Activated T-cell treated with anti-CD3 and anti-CD28 coated beads for 48 hours (primary cell): ENCODE results near the gene MTHFD1L.
"Not testable (repeated sequence)": the region's sequence is repeated elsewhere in the genome, so short reads cannot be mapped to it uniquely, and the experiment has no call there.

Experiments
- DNase-seq: peaks from one replicate; pipeline ENCODE4 v3.0.0-alpha.2; 2020; ENCODE audit warnings: low read depth

MTHFD1L gene

DNA sequence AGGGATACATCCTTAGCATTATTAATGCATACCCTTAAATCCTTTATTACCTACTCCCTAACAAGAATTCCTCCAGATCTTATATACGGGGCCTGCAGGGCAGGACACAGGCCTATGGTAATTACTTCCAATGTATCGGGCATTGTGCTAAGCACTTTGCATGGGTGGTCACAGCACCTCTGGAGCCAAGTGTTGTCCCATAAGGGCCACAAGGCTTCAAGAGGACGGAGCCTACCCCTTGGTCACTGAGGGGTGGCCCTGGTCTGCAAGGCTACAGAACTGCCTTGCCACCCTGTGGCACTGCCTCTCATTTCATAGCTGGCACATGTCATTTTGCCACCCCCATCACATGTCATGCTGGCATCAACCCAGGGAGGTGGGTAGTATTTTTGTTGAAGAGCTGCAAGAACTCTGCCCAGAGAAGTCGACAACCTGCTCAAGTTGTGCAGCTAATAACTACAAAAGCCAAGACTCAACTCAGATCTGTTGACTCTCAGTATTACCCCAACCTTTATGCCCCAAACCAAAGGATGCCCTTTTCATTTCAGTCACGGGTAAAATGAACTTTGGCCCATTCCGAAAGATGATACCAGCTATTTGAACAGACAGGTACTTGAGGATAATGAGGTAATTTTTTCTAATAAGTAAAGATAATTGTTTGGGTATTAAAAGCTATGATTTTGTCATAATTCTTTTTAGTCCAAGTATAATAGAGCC, 230.2 kb downstream of the MTHFD1L start:
- DNase-seq: no peak

GRCh38 chr6:151096255-151096612, 230.7 kb downstream of the MTHFD1L start:
- no peak for DNase-seq

- no peak for DNase-seq
These were observed 231.4 kb downstream of the MTHFD1L start for GRCh38 chr6:151096691-151097606.

DNA sequence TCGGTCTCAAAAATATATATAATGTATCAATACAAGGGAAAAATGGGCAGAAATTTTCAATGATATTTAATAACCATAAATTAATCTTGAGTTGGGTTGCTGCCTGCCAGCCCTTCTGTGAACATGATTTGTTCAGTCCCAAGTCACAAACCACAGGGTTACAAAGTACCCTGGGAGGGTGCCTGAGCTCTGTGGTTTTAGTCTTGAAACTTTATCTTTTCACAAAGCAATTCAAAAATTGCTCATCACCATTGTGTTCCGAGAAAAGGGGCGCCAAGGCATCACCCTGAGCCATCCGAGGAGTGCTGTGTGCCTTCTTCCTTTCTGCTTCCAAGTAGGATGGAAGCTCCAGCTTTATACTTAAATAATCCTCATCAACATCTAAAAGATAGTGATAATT, 232.7 kb downstream of the MTHFD1L start:
- DNase-seq: peak; percentile 3

- DNase-seq: no peak
These were observed 234.8 kb downstream of the MTHFD1L start for GRCh38 chr6:151100326-151100725.

GRCh38 chr6:151101161-151101815, 235.8 kb downstream of the MTHFD1L start:
- no peak for DNase-seq

DNA sequence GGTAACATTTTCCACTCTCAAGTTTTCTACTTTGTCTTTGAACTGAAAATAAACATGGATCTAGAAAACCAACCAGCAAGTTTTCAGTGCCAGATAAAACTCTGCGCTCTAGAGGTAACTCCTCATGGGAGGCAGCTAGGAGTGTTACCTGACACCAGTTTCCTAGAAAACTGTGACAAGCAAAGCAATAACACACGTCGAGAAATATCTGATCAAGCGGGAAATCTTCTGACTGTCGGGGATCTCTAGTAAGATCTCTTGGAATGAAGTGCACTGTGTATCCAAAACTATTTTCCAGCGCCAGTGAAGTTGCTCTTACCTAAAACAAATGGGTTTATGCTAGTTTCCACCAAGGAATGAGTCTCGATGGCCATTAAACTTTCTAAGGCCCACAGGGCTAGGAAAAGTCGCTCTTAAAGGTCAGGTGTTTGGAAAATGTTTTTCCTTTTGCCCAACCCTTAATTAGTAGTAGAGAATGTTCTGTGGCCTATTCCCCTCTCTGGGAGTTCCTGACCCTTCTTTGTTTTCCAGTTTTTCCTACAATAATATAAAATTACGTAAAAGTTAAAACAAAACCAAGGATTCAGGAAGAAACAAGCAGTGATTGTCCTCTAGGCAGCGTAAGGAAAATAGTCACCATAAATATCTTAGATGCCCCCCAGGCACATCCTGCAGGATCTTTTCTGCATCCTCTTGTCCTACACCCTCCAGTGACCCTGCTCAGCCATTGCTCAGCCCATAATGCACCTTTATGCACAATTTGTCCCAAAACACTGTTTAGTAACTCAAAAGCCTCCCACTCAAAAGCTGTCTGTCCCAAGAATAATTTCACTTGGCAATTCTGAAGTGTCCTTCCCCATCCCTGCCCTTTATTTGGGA, 236.6 kb downstream of the MTHFD1L start:
- DNase-seq: no peak

DNA sequence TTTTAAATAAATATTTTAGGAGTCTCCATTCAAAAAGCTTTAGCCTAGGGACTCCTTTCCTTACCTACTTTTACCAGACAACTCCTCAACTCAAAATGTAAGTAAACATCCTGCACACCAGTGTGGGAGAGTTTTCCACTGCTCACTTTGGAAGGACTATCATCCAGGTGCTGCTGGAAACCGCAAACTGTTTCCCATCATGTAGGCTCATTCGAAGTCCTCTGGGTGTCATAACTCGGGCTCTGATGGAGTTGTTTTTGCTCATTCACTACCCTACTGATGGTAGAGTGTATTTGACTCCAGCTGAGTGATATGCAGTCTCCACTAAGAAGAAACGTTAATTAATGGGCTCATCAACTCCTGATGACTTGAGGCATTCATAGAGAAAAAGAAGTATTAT, 237.8 kb downstream of the MTHFD1L start:
- DNase-seq: no peak

DNA sequence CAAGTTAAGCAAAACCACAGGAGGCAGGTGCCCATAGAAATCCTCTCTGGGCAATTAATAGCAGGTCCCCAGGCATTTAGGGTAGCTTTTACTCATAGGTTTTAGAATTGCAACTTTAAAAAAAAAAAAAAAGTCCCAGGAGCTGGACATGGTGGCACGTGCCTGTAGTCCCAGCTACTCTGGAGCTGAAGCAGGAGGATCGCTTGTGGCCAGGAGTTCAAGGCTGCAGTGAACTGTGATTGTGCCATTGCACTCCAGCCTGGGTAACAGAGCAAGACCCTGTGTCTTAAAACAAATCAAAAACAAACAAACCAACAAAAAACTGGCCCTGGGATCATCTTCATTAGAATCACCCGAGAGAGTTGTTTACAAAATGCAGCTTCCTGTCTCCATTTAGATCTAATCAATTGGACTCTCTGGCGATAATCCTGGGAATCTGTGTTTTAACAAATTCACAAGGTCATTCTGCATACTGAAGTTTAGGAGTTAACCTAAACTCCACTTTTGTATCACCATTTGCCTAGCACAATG, 242.5 kb downstream of the MTHFD1L start:
- no peak for DNase-seq

DNA sequence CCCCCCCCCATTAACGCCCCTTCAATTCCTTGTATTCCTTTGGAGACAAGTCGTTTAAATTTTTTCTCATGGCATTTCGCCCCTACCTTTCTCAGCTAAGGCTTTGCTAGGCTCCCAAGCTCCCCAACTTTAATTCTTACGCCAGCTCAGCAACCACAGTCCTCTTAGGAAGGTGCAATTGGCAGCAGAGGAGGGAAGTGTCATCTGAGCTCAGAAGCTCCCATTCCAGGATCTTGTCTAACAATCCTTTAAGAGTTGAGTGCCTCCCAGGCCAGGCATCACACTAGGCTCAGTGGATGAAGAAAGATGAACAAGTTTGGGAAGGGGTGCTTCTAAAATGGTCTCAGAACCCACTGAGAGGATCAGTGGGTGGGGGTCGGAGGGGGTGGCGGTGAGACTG, 243.0 kb downstream of the MTHFD1L start:
- DNase-seq: no peak

DNA sequence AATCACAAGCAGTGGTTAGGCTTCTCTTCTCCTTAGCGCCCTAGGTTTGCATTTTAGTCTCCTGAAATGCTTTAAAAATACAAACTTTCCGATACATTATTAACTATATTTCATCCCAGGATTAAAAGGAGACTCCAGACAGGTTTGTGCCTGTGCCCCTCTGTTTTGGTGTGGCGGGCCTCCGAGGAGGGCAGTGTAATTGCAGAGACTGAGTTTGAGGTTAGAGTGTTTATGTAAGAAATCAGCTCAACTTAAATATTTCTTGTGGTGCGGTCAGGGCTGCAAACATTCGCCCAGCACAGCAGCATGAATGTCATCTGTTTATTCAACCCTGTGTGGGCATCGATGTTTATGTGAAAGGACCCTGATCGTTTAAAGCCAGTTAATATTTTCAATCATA, 243.9 kb downstream of the MTHFD1L start:
- no peak for DNase-seq

- no peak for DNase-seq
These were observed 244.5 kb downstream of the MTHFD1L start for GRCh38 chr6:151109869-151110575.

DNA sequence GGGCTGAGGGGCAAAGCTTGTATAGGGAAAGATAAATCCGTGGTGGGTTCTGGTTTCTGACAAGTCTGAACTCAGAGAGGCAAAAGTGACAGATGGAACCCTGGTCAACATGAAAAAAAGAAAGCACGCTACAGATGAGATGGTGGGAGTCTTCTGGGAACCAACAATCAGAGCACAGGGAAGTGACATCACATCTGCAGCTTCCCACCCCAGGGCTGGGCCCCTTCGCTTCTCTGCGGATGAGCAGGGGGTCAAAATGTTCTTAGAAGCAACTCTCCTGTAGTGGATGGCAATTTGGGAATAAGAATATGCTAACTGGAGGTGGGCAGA, 245.0 kb downstream of the MTHFD1L start:
- DNase-seq: no peak

DNA sequence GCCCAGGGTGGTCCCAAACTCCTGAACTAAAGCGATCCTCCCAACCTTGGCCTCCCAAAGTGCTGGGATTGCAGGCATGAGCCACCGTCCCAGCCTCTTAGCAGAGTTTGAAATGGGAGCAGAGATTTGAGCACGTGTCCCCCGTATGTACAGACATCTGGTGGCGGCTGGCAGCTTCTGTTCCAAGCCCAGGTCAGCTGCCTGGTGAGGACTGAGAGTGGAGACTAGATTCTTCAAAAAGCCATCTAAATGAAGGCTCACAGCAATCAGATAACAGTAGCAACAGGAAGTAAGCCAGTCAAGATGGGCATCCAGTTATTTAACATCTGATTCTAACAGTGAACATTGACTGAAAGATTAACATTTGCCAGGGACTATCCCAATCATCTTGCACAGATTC, 246.2 kb downstream of the MTHFD1L start:
- no peak for DNase-seq

- no peak for DNase-seq
These were observed 246.6 kb downstream of the MTHFD1L start for GRCh38 chr6:151112130-151112529.

DNA sequence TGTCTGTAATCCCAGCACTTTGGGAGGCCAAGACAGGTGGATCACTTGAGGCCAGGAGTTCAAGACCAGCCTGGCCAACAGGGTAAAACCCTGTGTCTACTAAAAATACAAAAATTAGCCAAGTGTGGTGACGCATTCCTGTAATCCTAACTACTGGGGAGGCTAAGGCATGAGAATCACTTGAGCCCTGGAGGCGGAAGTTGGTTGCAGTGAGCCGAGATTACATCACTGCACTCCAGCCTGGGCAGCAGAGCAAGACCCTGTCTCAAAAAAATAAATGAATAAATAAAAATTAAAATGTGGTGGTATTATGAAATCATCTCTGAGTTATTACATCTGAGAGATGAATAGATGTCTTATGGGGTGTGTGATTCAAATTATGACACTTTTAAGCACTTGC, 247.4 kb downstream of the MTHFD1L start:
- not testable (repeated sequence) for DNase-seq

DNA sequence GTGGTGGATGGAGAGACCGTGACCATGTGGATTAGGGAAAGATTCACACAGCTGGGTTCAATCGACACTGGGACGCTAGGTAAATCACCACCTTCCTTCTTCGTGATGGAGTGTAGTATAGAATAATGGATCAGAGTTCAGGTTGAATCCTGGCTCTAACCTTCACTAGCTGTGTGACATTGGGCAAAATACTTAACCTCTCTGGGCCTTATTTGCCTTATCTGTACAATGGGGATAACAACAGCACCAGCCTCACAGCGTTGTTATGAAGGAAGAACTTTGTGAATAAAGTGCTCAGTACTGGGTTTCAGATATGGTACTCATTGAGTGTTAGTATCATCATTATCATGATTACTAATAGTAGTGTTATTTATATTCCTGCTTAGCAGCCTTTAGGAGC, 248.1 kb downstream of the MTHFD1L start:
- DNase-seq: no peak

DNA sequence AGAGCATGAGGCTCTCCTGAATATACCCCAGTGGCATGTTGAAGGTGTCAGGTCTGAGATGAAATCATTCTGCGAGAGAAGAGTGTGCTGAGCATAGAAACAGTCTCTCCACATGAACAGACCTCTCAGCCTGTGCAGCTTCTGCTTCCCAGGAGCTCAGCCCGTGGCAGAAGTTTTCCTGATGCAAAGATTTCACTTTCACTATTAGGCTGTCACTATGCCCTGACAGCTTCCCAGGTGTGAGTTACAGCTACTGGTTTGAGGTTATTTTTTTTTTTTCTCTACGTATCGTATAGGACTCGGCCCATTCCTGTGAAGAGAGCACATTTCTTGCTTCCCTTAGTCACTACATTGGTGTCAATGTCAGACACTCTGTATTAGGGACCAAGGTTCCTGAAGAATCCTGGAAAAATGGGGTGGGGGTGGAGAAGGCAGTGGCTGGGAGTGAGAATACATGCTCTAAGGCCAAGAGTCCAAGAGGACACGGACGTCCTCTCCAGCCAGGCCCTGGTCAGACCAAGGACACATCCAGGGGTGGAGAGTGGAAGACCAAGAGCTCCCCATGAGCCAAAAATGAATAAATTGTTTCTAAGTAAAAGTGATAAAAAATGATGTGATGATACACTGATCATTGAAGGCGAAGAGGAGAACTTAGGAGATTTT, 253.1 kb downstream of the MTHFD1L start:
- DNase-seq: no peak

DNA sequence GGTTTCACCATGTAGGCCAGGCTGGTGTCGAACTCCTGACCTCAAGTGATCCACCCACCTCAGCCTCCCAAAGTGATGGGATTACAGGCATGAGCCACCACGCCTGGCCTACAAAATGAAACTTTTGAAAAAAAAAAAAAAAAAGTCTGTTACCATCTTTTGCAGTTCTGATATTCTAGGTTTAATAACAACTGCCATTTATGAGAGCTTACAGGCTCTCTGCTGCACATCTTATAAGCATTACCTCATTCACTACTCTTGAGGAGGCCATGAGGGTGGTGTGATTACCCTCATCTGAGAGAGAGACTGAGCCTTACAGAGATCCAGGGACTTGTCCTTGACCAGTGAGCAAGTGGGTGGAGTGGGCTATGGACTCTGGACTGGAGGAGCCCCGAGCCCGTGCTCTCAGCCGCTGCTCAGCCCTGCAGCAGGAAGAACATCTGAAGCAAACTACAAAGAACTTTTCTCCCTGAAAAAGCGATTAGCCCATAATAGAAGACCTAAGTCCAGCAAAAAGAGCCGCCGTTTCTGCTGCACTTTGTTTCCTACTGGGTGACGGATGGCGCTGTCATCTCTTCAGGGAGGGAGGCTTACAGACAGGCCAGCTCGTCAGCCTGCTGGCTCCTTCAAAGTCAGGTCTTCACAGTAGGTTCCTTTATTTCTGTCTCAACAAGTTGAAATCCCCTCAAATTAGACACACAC, 254.5 kb downstream of the MTHFD1L start:
- DNase-seq: no peak

GRCh38 chr6:151121900-151122299, 256.4 kb downstream of the MTHFD1L start:
- no peak for DNase-seq
